IMR-90 (cell line): Measurements from ENCODE around the gene TANGO6. TPM values are rescaled to one million over a fixed set of nuclear protein-coding genes. Genes with fewer than 3 reads are reported as not detected.

Experiments
- ATAC-seq: fragments of 200-7000 bp; cut with Tn5 transposase; 2 replicates; pipeline ENCODE4 v1.9.1; 2020; ENCODE audit warnings: low read depth, mild to moderate bottlenecking, moderate library complexity
- BruUV-seq: library from RNA; stranded (reverse); fragments of 400-500 nt; replicated peaks from 2 replicates; lab custom pipeline; 2021; lab: Mats Ljungman, UMichigan
- CTCF ChIA-PET: fragments of 300-600 bp; formaldehyde crosslinking; extraction: SDS; loops from one replicate; lab custom pipeline; 2021; ENCODE audit warnings: antibody characterized with exemption; lab: Yijun Ruan, JAX
- POLR2A ChIA-PET: fragments of 300-600 bp; sonication (Branson Sonifier 250); formaldehyde crosslinking; loops from one replicate; lab custom pipeline; 2022; ENCODE audit warnings: antibody characterized with exemption; ENCODE audit not compliant: unreplicated experiment; lab: Charles Lee
- DNase-seq: peaks from one replicate; pipeline ENCODE4 v3.0.0; 2013
- H2AFZ ChIP-seq: replicated peaks from 2 replicates; pipeline ENCODE3; 2013; ENCODE audit warnings: low read length, mild to moderate bottlenecking; ENCODE audit not compliant: poor library complexity
- H2AK5ac ChIP-seq: 2 replicates; pipeline ENCODE4 v1.6.1; 2013; ENCODE audit warnings: low read depth, low read length, inconsistent platforms
- H2AK9ac ChIP-seq: replicated peaks from 2 replicates; pipeline ENCODE3; 2013; ENCODE audit warnings: mild to moderate bottlenecking, low read depth, low read length, moderate library complexity; ENCODE audit not compliant: poor library complexity
- H2BK120ac ChIP-seq: 2 replicates; pipeline ENCODE4 v1.6.1; 2013; ENCODE audit warnings: low read depth, low read length, inconsistent platforms
- H2BK15ac ChIP-seq: 3 replicates; pipeline ENCODE4 v1.6.1; 2013; ENCODE audit warnings: low read depth, low read length, inconsistent platforms
- H2BK20ac ChIP-seq: 2 replicates; pipeline ENCODE4 v1.6.1; 2013; ENCODE audit warnings: low read depth, mild to moderate bottlenecking, inconsistent platforms, low read length, moderate library complexity
- H2BK5ac ChIP-seq: 2 replicates; pipeline ENCODE4 v1.6.1; 2013; ENCODE audit warnings: mild to moderate bottlenecking, low read depth, low read length, inconsistent platforms; ENCODE audit not compliant: poor library complexity, severe bottlenecking
- H3K14ac ChIP-seq: replicated peaks from 2 replicates; pipeline ENCODE4 v1.6.1; 2013; ENCODE audit warnings: low read depth, low read length, inconsistent platforms
- H3K18ac ChIP-seq: 2 replicates; pipeline ENCODE4 v1.6.1; 2013; ENCODE audit warnings: low read depth, low read length, control low read depth
- H3K23ac ChIP-seq: 2 replicates; pipeline ENCODE4 v1.6.1; 2013; ENCODE audit warnings: low read depth, low read length, inconsistent platforms
- H3K27ac ChIP-seq: 2 replicates; pipeline ENCODE4 v1.5.1; 2013; ENCODE audit warnings: mild to moderate bottlenecking, control low read depth, low read length; ENCODE audit not compliant: insufficient read depth
- H3K27me3 ChIP-seq: 2 replicates; pipeline ENCODE4 v1.6.1; 2013; ENCODE audit warnings: low read length; ENCODE audit not compliant: control insufficient read depth, insufficient read depth
- H3K36me3 ChIP-seq: 2 replicates; pipeline ENCODE4 v1.6.1; 2013; ENCODE audit warnings: low read length, mixed read lengths; ENCODE audit not compliant: control insufficient read depth, insufficient read depth
- H3K4ac ChIP-seq: 2 replicates; pipeline ENCODE4 v1.6.1; 2013; ENCODE audit warnings: low read depth, low read length, inconsistent platforms
- H3K4me1 ChIP-seq: 2 replicates; pipeline ENCODE4 v1.6.1; 2013; ENCODE audit warnings: low read length, mixed read lengths; ENCODE audit not compliant: control insufficient read depth, insufficient read depth
- H3K4me2 ChIP-seq: 2 replicates; pipeline ENCODE4 v1.6.1; 2013; ENCODE audit warnings: low read depth, mild to moderate bottlenecking, control low read depth, low read length, moderate library complexity
- H3K4me3 ChIP-seq: 2 replicates; pipeline ENCODE4 v1.5.1; 2013; ENCODE audit warnings: low read depth, mild to moderate bottlenecking, control low read depth, low read length, moderate library complexity; ENCODE audit not compliant: insufficient read depth
- H3K56ac ChIP-seq: 2 replicates; pipeline ENCODE4 v1.6.1; 2013; ENCODE audit warnings: low read length, inconsistent platforms; ENCODE audit not compliant: insufficient read depth; ENCODE audit errors: extremely low read depth
- H3K79me1 ChIP-seq, 2 experiments: 2 replicates each; pipeline ENCODE4 v1.6.1; 2013; ENCODE audit warnings: low read length in 2 of 2, inconsistent platforms in 1 of 2, low read depth in 1 of 2
- H3K9ac ChIP-seq: 2 replicates; pipeline ENCODE4 v1.6.1; 2013; ENCODE audit warnings: low read depth, low read length, control low read depth
- H3K9me1 ChIP-seq: 2 replicates; pipeline ENCODE4 v1.6.1; 2013; ENCODE audit warnings: low read length, inconsistent platforms; ENCODE audit not compliant: insufficient read depth
- H3K9me3 ChIP-seq: 2 replicates; pipeline ENCODE4 v1.6.1; 2013; ENCODE audit warnings: low read length; ENCODE audit not compliant: control insufficient read depth, insufficient read depth
- H4K20me1 ChIP-seq: 2 replicates; pipeline ENCODE4 v1.6.1; 2013; ENCODE audit warnings: low read length, inconsistent platforms; ENCODE audit not compliant: insufficient read depth
- H4K5ac ChIP-seq: 2 replicates; pipeline ENCODE4 v1.6.1; 2013; ENCODE audit warnings: mild to moderate bottlenecking, low read depth, low read length, control low read depth
- H4K8ac ChIP-seq, 2 experiments: 2 replicates each; pipeline ENCODE4 v1.6.1; 2013; ENCODE audit warnings: low read depth in 2 of 2, low read length in 2 of 2, control low read depth in 1 of 2, inconsistent platforms in 1 of 2
- H4K91ac ChIP-seq: 2 replicates; pipeline ENCODE4 v1.6.1; 2013; ENCODE audit warnings: low read depth, low read length, inconsistent platforms; ENCODE audit not compliant: insufficient read depth
- BHLHE40 ChIP-seq: fragments of 150-350 bp; IDR thresholded peaks from 2 replicates; pipeline ENCODE4 v1.6.1; 2016; ENCODE audit warnings: mild to moderate bottlenecking, low read depth, low read length
- CEBPB ChIP-seq: IDR thresholded peaks from 2 replicates; pipeline ENCODE4 v1.6.1; 2012; ENCODE audit warnings: low read depth, low read length, improper control_type of control experiment
- CHD1 ChIP-seq: IDR thresholded peaks from 2 replicates; pipeline ENCODE4 v1.6.1; 2012; ENCODE audit warnings: low read depth, low read length, improper control_type of control experiment
- CTCF ChIP-seq: conservative IDR thresholded peaks from 2 replicates; pipeline ENCODE4 v1.5.1; 2012; ENCODE audit warnings: mild to moderate bottlenecking, low read depth, low read length, improper control_type of control experiment
- ELK1 ChIP-seq: fragments of 150-350 bp; IDR thresholded peaks from 2 replicates; pipeline ENCODE4 v1.6.1; 2016; ENCODE audit warnings: low read depth, mild to moderate bottlenecking, low read length, moderate library complexity, borderline replicate concordance
- FOS ChIP-seq: fragments of 150-350 bp; IDR thresholded peaks from 2 replicates; pipeline ENCODE4 v1.6.1; 2016; ENCODE audit warnings: low read depth, low read length
- MAZ ChIP-seq: IDR thresholded peaks from 2 replicates; pipeline ENCODE4 v1.6.1; 2012; ENCODE audit warnings: low read depth, mild to moderate bottlenecking, low read length, improper control_type of control experiment, moderate library complexity, borderline replicate concordance
- MXI1 ChIP-seq: IDR thresholded peaks from 2 replicates; pipeline ENCODE4 v1.6.1; 2012; ENCODE audit warnings: low read depth, mild to moderate bottlenecking, low read length, moderate library complexity, borderline replicate concordance
- NFE2L2 ChIP-seq: fragments of 150-350 bp; IDR thresholded peaks from 2 replicates; pipeline ENCODE4 v1.6.1; 2016; ENCODE audit warnings: low read depth, mild to moderate bottlenecking, low read length
- POLR2A ChIP-seq: IDR thresholded peaks from 2 replicates; pipeline ENCODE4 v1.6.1; 2012; ENCODE audit warnings: mild to moderate bottlenecking, low read depth, low read length
- RAD21 ChIP-seq: IDR thresholded peaks from 2 replicates; pipeline ENCODE4 v1.6.1; 2012; ENCODE audit warnings: low read length, improper control_type of control experiment
- RCOR1 ChIP-seq: IDR thresholded peaks from 2 replicates; pipeline ENCODE4 v1.6.1; 2012; ENCODE audit warnings: mild to moderate bottlenecking, low read length, improper control_type of control experiment; ENCODE audit not compliant: insufficient replicate concordance
- RFX5 ChIP-seq: IDR thresholded peaks from 2 replicates; pipeline ENCODE4 v1.8.0; 2012; ENCODE audit warnings: low read depth, mild to moderate bottlenecking, low read length, moderate library complexity
- SMC3 ChIP-seq: fragments of 150-350 bp; IDR thresholded peaks from 2 replicates; pipeline ENCODE4 v1.6.1; 2016; ENCODE audit warnings: low read depth, mild to moderate bottlenecking, antibody characterized with exemption, low read length, moderate library complexity
- USF2 ChIP-seq: fragments of 150-350 bp; IDR thresholded peaks from 2 replicates; pipeline ENCODE4 v1.6.1; 2017; ENCODE audit warnings: mild to moderate bottlenecking, antibody characterized with exemption, low read length, low read depth
- WGBS, 2 experiments: methylation state at CpG; one replicate each; pipeline versions ENCODE4 v1.1.5 to v1.1.7; 2013; ENCODE audit warnings: missing lambda C conversion rate in 2 of 2; ENCODE audit not compliant: insufficient read length in 1 of 2; ENCODE audit errors: extremely low coverage in 2 of 2; 5-methylcytosine and 5-hydroxymethylcytosine counted together
- dilution Hi-C: fragments of 300-500 bp; cut with HindIII; formaldehyde crosslinking; loops from one replicate; pipeline ENCODE4 v1.14.3; 2018; ENCODE audit warnings: low sequenced_read_pairs; ENCODE audit not compliant: unreplicated experiment
- in situ Hi-C: fragments of 300-500 bp; cut with MboI; formaldehyde crosslinking; loops from 3 replicates; pipeline ENCODE4 v1.14.3; 2019; ENCODE audit warnings: low sequenced_read_pairs, inconsistent platforms, mixed read lengths
- intact Hi-C: fragments of 100-400 bp; cut with micrococcal nuclease; formaldehyde crosslinking; loops from 2 replicates; pipeline ENCODE4 v1.10.0; 2022
- polyA plus RNA-seq, 3 experiments: library from polyadenylated mRNA; depleted of rRNA; stranded (reverse); fragments of >200 nt; gene quantifications; 2 replicates each; pipeline ENCODE4 v1.2.3, GENCODE V29; 2012; ENCODE audit warnings: low replicate concordance in 1 of 3
- total RNA-seq: library from RNA; depleted of rRNA; stranded (reverse); fragments of >200 nt; gene quantifications from 2 replicates; pipeline ENCODE4 v1.2.3, GENCODE V29; 2012

The TANGO6 gene
- total and polyA plus RNA-seq, 2 of the 4 experiments (the other 2 are of a cell fraction), result 6.7 to 22.4 TPM

- peak overlapping the region; percentile 90 for H2BK5ac ChIP-seq
- H4K5ac ChIP-seq, result peak overlapping the region; percentile 37; the same call in 1 of the 2 replicates
- no TSS peak for BruUV-seq
- peak overlapping the region; percentile 43 to 74; a peak in 3 of 4 replicates for H4K8ac ChIP-seq
- H3K9me1 ChIP-seq, result peaks cover 3% of the 10 kb centered on the region
- TF ChIP-seq RAD21 (no peak), FOS (no peak), CEBPB (no peak), POLR2A (no peak), SMC3 (no peak), ELK1 (no peak), RCOR1 (no peak), BHLHE40 (no peak), MXI1 (no peak), CHD1 (no peak), USF2 (no peak), RFX5 (no peak), CTCF (no peak), NFE2L2 (no peak), MAZ (no peak)
- H4K20me1 ChIP-seq, result no peaks in the 10 kb centered on the region
- no peaks in the 10 kb centered on the region for H3K9me3 ChIP-seq
- H2AK5ac ChIP-seq, result peak overlapping the region; percentile 89
- H3K14ac ChIP-seq, result peak overlapping the region; percentile 76; the same call in 1 of the 2 replicates
- dilution Hi-C loops, result no loop called here
- peak overlapping the region; percentile 50; the same call in 1 of the 2 replicates for H3K4ac ChIP-seq
- DNase-seq (peak; percentile 86), ATAC-seq (peak; percentile 62)
- H3K4me1 ChIP-seq, result peaks cover 16% of the 10 kb centered on the region
- no peak overlapping the region for H2AK9ac ChIP-seq
- no peak overlapping the region for H3K56ac ChIP-seq
- H2BK120ac ChIP-seq, result peak overlapping the region; percentile 75; the same call in 1 of the 2 replicates
- peak overlapping the region; percentile 60 for H3K4me2 ChIP-seq
- in situ Hi-C loops, result no loop called here
- CTCF ChIA-PET, result no interaction called here
- no peaks in the 10 kb centered on the region; a peak in 1 of 4 replicates for H3K79me1 ChIP-seq
- H2AFZ ChIP-seq, result no peak overlapping the region
- H3K18ac ChIP-seq, result peak overlapping the region; percentile 64; the same call in 1 of the 2 replicates
- H3K4me3 ChIP-seq, result no peak overlapping the region
- peak overlapping the region; percentile 65; the same call in 1 of the 2 replicates for H4K91ac ChIP-seq
- H3K9ac ChIP-seq, result no peak overlapping the region
- POLR2A ChIA-PET, result no interaction called here
- peak overlapping the region; percentile 64 for H3K27ac ChIP-seq
- H3K27me3 ChIP-seq, result no peaks in the 10 kb centered on the region
- H3K23ac ChIP-seq, result no peak overlapping the region
- WGBS, 2 experiments, result 60% methylated on average over 1 of the region's 5 CpGs; no CpG with 5 or more reads in 1 of the 2 experiments
- intact Hi-C loops, result loop anchor here (5.0 kb wide), 1 partner anchor 140 kb away; the partner anchor contains the start of genes CHTF8 and UTP4
- no peaks in the 10 kb centered on the region for H3K36me3 ChIP-seq
- no peak overlapping the region for H2BK15ac ChIP-seq
- H2BK20ac ChIP-seq, result peak overlapping the region; percentile 86; the same call in 1 of the 2 replicates
Measured at GRCh38 chr16:68992521-68992920, 149.2 kb downstream of the TANGO6 start.
